ENCODE measurements around the gene WDR33.

- no peak for TF ChIP-seq POLR2A (IDR thresholded peaks at IDR 0.05; ENCODE audit: low read depth, low read length)
- TF ChIP-seq POLR2AphosphoS5 (IDR thresholded peaks at IDR 0.05; ENCODE audit: low read depth, low read length) = no peak
- no peak for TF ChIP-seq TAF1 (IDR thresholded peaks at IDR 0.05; ENCODE audit: borderline replicate concordance, low read depth, low read length)
Observed at GRCh38 chr2:127707890-127708648, 102.9 kb downstream of the WDR33 start.
